Nephron progenitor cell (in vitro differentiated cells): Measurements from ENCODE around the gene FNDC8.

ENCODE experiments used
- DNase-seq: peaks from one replicate; pipeline ENCODE4 v3.0.0; 2021
- H3K27ac Mint-ChIP-seq: 2 replicates; pipeline ENCODE4 v1.8.0; 2021; ENCODE audit warnings: mild to moderate bottlenecking, moderate library complexity, mixed read lengths
- H3K27me3 Mint-ChIP-seq: 2 replicates; pipeline ENCODE4 v1.8.0; 2021; ENCODE audit warnings: mild to moderate bottlenecking, low read depth, mixed read lengths; ENCODE audit not compliant: poor library complexity
- H3K36me3 Mint-ChIP-seq: 2 replicates; pipeline ENCODE4 v1.8.0; 2021; ENCODE audit warnings: low read depth, mixed read lengths
- H3K4me1 Mint-ChIP-seq: 2 replicates; pipeline ENCODE4 v1.8.0; 2021; ENCODE audit warnings: mixed read lengths
- H3K4me3 Mint-ChIP-seq: 2 replicates; pipeline ENCODE4 v1.8.0; 2021; ENCODE audit warnings: mild to moderate bottlenecking, moderate library complexity, mixed read lengths
- H3K9me3 Mint-ChIP-seq: 2 replicates; pipeline ENCODE4 v1.8.0; 2021; ENCODE audit warnings: mild to moderate bottlenecking, moderate library complexity, mixed read lengths
- TF ChIP-seq, protein P1 (sequence below): fragments of 200-600 bp; sonication (generic); IDR thresholded peaks from 2 replicates; pipeline ENCODE4 v1.5.0; 2021; ENCODE audit warnings: antibody characterized with exemption

Gene FNDC8

DNA sequence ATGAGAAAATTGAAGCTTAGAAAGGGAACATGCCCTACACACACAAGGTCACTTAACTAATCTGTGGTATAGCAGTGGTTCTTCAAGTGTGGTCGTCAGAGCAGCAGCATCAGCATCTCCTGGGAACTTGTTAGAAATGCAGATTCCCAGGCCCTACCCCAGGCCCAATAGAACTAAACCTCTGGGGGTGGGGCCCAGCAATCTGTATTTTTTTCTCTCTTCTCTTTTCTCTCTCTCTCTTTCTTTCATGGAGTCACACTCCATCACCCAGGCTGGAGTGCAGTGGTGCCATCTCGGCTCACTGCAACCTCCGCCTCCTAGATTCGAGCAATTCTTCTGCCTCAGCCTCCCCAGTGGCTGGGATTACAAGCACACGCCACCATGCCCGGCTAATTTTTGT lies 16.8 kb downstream of the FNDC8 start:
- peaks cover 4% of the 10 kb centered on the region for H3K4me1 Mint-ChIP-seq
- no peak for DNase-seq
- H3K27me3 Mint-ChIP-seq: no peaks in the 10 kb centered on the region
- no peaks in the 10 kb centered on the region for H3K9me3 Mint-ChIP-seq
- no peak overlapping the region for H3K27ac Mint-ChIP-seq
- H3K36me3 Mint-ChIP-seq: peaks cover 47% of the 10 kb centered on the region
- H3K4me3 Mint-ChIP-seq: no peak overlapping the region
- TF ChIP-seq, protein P1, sequence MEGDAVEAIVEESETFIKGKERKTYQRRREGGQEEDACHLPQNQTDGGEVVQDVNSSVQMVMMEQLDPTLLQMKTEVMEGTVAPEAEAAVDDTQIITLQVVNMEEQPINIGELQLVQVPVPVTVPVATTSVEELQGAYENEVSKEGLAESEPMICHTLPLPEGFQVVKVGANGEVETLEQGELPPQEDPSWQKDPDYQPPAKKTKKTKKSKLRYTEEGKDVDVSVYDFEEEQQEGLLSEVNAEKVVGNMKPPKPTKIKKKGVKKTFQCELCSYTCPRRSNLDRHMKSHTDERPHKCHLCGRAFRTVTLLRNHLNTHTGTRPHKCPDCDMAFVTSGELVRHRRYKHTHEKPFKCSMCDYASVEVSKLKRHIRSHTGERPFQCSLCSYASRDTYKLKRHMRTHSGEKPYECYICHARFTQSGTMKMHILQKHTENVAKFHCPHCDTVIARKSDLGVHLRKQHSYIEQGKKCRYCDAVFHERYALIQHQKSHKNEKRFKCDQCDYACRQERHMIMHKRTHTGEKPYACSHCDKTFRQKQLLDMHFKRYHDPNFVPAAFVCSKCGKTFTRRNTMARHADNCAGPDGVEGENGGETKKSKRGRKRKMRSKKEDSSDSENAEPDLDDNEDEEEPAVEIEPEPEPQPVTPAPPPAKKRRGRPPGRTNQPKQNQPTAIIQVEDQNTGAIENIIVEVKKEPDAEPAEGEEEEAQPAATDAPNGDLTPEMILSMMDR: no peak

DNA sequence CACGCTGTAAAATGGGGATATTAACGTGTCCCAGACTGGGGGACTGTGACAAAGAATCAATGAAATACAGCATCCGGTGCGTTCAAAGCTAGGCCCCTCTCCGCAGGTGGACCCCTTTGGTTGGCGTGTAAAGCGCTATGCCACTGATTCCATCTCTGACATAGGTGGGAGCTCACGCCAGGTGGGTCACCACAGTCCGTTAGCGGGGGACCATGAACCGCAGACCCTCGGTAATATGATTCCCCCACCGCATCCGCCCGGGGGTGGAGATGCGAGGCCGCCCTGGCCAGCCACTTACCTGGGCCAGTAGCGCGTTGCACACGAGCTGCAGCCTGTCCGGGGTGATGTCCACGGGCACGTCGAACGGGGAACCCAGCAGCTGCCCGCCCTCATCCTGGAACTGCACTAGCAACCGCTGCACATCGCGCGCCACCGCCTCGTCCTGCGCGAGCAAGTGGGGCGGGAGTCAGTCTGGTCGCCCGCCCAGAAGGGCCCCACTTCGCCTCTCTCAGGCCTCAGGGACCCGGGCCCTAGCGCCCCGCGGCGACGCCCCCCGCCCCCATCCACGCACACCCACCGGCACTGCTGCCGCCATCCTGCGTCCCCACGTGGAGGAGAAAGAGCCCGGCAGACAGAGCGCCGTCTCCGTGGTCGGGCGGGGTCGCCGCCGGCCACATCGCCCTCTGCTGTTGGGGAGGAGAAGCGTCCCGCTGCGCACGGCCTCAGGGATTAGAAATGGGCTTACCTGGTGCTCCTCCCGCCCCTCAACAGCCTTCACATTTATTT lies 20.5 kb downstream of the FNDC8 start, which contains the start of gene NLE1:
TSS of gene NLE1 (minus strand) at position 623 of the 786 bp plus-strand sequence. CDS start at position 595, 28 bp downstream.
- Mint-ChIP-seq H3K4me1 (peaks cover 9% of the 10 kb centered on the region), H3K27ac (no peak within 1 kb of the TSS), H3K36me3 (peaks cover 13% of the 10 kb centered on the region), H3K27me3 (peaks cover 4% of the 10 kb centered on the region), H3K9me3 (no peaks in the 10 kb centered on the region), H3K4me3 (peak within 1 kb of the TSS; percentile 84)
- peak; percentile 88 for DNase-seq
- TF ChIP-seq, protein P1: peak; percentile 86

DNA sequence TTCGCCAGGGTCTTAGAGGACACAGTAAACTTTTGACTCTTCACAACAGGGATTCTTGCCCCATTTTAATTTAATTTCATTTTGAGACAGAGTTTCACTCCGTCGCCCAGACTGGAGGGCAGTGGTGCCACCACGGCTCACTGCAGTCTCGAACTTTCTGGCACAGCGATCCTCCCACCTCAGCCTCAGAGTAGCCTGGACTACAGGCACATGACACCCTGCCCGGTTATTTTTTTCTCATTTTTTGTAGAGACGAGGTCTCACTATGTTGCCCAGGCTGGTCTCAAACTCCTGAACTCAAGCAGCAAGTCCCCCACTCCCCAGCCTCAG lies 21.0 kb downstream of the FNDC8 start:
- TF ChIP-seq, protein P1: peak; percentile 21
- Mint-ChIP-seq H3K36me3 (peaks cover 13% of the 10 kb centered on the region), H3K9me3 (no peaks in the 10 kb centered on the region), H3K4me3 (peak overlapping the region; percentile 84), H3K27me3 (peaks cover 4% of the 10 kb centered on the region), H3K4me1 (peaks cover 15% of the 10 kb centered on the region), H3K27ac (no peak overlapping the region)
- DNase-seq: no peak

DNA sequence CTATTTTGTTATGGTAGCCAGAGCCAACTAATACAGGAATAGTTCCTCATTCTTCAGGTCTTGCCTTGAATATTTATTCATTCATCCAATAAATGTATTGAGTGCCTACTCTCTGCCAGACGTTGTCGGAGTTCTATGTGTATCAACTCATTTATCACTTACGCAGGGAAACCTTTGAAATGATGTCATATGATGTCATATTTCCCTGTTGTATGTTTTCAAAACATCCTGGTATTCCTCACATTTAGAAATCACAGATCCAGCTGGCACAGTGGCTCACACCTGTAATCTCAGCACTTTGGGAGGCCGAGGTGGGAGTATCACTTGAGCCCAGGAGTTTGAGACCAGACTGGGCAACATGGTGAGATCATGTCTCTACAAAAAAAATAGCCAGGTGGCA lies 23.4 kb downstream of the FNDC8 start:
- TF ChIP-seq, protein P1: no peak
- Mint-ChIP-seq H3K27me3 (peaks cover 17% of the 10 kb centered on the region), H3K9me3 (no peaks in the 10 kb centered on the region), H3K4me3 (no peak overlapping the region), H3K36me3 (no peaks in the 10 kb centered on the region), H3K27ac (no peak overlapping the region), H3K4me1 (peaks cover 26% of the 10 kb centered on the region)
- DNase-seq: no peak

DNA sequence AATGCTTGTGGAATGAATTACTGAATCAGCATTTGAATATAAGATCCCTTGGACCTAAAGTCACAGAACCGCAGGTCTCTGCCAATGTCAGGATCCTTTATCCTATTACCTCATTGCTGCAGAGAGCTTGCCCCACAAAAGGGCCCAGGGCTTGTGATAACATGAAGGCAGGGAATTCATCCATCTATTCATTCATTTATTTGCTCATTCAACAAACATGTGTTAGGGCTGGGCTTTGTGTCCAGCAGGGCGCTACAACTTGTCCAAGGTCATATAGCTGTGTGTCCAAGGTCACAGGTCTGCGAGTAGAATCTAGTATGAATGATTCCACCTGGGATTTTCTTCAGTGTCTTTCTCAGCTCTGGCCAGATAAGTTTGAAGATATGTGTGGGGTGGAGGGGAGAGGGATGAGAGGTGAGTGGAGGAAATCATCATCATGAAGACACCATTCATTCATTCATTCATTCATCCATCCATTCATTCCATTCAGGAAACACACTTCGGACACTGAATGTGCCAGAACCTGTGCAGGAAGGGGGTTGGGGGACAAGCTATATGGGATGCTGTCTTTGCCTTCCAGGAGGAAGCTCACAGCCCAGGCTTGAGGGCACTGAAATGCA lies 24.9 kb downstream of the FNDC8 start:
- no peak for DNase-seq
- TF ChIP-seq, protein P1: no peak
- Mint-ChIP-seq H3K36me3 (no peaks in the 10 kb centered on the region), H3K4me3 (no peak overlapping the region), H3K9me3 (no peaks in the 10 kb centered on the region), H3K4me1 (peaks cover 22% of the 10 kb centered on the region), H3K27ac (no peak overlapping the region), H3K27me3 (peaks cover 18% of the 10 kb centered on the region)
